HG03521 (cell line): ENCODE measurements around the gene GDF15.

Source experiments
- ATAC-seq: cut with Tn5 transposase; IDR thresholded peaks from one replicate; pipeline ENCODE4 v1.9.1; 2021; ENCODE audit warnings: mild to moderate bottlenecking, moderate library complexity; ENCODE audit not compliant: unreplicated experiment

The GDF15 gene

DNA sequence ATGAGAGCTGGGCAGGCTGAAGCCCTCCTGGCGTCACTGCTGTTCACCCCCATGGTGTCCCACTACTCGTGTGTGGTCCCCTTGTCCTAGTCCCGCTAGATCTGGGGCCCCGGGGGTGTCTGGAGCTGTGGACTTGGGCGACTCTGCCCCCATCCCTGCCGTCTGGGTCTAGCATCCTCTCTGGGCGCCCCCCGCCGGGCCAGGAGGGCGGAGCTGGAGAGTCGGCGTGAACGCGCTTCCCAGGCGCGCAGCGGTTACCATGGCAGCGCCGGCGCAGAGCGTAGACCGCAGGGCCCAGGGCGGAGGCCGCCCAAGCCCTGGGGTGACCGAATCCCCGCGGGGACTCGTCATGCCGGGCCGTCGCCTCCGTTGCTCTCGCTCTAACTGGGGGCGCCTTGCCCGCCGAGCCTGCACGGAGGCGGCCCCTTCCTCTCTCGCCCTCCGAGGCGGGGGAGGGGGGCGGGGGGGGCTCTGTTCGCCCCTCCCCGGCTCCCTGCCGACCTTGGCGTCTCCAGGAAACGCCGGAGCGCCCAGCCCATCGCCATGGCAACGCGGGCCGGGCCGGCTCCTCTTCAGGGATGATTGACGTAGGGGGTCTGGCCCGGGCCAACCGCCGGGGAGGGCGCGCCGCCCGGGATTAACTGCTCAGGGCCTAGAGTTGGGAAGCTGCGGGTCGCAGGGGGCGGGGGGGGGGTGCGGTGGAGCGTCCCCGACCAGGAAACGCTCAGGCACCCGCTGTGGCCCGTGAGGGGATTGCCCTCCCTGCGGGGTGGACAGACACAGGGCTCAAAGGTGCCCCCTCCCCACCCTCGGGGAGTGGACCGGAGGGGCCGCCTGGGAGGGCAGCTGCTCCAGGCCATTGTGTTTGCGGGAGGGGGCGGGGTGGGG, 43.1 kb downstream of the GDF15 start:
- peak; percentile 55 for ATAC-seq

DNA sequence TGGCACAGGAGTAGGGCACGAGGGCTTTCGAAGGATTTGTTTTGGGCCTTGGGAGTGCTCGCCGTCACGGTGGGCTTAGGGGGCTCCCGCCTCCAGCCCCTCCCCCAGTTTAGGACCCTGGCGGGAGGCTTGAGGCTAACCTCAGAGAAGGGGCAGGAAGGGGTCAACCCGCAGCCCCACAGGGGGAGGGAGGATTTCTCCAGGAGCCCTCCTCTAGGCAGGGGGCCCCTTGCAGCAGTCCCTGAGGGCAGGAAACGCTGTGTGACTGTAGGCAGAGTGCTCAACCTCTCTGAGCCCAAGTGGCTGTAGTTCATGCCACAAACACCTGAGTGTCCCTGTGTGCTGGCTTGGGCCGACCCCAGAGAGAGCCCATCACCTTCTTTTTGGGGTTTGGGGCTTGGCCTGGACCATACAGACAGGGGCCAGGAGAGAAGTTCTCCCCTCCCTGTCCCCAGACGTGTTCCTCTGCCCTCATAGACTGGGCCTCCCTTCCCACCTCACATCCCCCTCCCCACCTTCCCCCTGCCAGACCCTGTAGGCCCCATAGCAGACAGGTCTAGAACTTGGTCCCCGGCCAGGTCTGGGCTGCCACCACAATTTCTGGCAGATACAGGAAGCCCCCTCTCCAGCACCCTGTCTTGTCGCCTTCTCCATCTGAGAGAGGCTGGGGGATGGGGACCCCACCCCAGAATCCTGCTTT, 43.9 kb downstream of the GDF15 start:
- ATAC-seq, result no peak

GRCh38 chr19:18430417-18431144, 44.6 kb downstream of the GDF15 start:
- ATAC-seq, result no peak

- no peak for ATAC-seq
Measured at GRCh38 chr19:18431351-18432197, 45.6 kb downstream of the GDF15 start.

GRCh38 chr19:18432275-18433014, 46.5 kb downstream of the GDF15 start:
- ATAC-seq, result no peak

GRCh38 chr19:18433015-18433691, 47.2 kb downstream of the GDF15 start:
- ATAC-seq, result no peak

GRCh38 chr19:18433735-18434398, 47.9 kb downstream of the GDF15 start:
- no peak for ATAC-seq

DNA sequence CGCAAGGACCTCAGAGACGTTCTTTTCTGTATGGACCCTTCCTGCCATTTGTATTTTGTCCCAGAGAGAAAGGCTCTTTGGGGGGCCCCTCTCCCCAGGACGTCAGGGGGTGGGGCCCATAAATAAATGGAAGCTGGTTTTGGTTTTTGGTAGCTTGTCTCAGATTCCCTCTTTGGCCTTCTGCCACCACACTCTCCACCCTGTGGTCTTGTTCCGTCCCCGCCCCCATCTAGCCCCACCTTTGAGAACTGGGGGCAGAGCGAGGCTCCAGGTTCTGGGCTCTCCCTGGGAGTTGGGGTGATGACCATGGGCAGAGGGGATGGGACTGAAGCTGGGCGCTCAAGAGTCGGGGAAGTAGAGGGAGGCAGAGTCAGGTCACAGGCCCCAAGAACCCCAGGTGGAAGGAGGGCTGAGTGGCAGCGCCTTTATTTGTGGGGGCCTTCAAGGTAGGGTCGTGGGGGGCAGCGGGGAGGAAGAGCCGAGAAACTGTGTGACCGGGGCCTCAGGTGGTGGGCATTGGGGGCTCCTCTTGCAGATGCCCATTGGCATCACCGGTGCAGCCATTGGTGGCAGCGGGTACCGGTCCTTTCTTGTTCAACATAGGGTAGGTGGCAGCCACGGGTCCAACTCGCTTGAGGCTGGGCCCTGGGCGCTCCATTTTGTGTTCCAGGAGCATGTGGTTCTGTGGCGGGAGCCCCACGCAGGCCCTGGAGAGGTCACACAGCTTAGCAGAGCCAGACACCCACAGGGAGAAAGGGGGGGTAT, 48.6 kb downstream of the GDF15 start:
- ATAC-seq, result no peak

- ATAC-seq, result no peak
Measured at GRCh38 chr19:18435178-18435841, 49.4 kb downstream of the GDF15 start.

- no peak for ATAC-seq
Measured at GRCh38 chr19:18435842-18436670, 50.1 kb downstream of the GDF15 start.

GRCh38 chr19:18436671-18437490, 50.9 kb downstream of the GDF15 start:
- ATAC-seq, result peak; percentile 38

- peak; percentile 17 for ATAC-seq
Measured at GRCh38 chr19:18437491-18438330, 51.8 kb downstream of the GDF15 start, which contains the start of gene ISYNA1. ISYNA1 (minus strand) TSS chr19:18438133; CDS start chr19:18437979, 154 bp downstream.

GRCh38 chr19:18438331-18439024, 52.5 kb downstream of the GDF15 start:
- ATAC-seq, result no peak
